ENCODE data around the gene CLIP2. TPM values are rescaled to one million over a fixed set of nuclear protein-coding genes. Genes with fewer than 3 reads are reported as not detected.

Gene CLIP2
- total RNA-seq, 4 donors from 2014 or later = 5.6 to 20.8 (median 10.2) TPM

GRCh38 chr7:74256491-74257408 is 32.5 kb upstream of the CLIP2 start:
- 72 to 75% methylated on average over 12 of the region's 12 CpGs for WGBS, 2 donors
- Histone ChIP-seq H3K9me3 (no peaks in the 10 kb centered on the region), H3K4me3 (no peak overlapping the region), H3K27ac (peak overlapping the region in 3 of 4 donors; percentile 1 to 97 (median 27)), H3K36me3 (peaks cover 0 to 5% (median 0%) of the 10 kb centered on the region in 3 donors), H3K4me1 (peaks cover 13 to 43% (median 17%) of the 10 kb centered on the region in 3 donors), H3K27me3 (no peaks in the 10 kb centered on the region)
- TF ChIP-seq CTCF (IDR thresholded peaks at IDR 0.05) (no peak), POLR2A (IDR thresholded peaks at IDR 0.05) (no peak)
- DNase-seq = no peak
- intact Hi-C loops (cut with DNase I) = no loop called here

- TF ChIP-seq CTCF (IDR thresholded peaks at IDR 0.05) (no peak), POLR2A (IDR thresholded peaks at IDR 0.05) (no peak)
- H3K4me3 ChIP-seq = no peak overlapping the region
- no peaks in the 10 kb centered on the region for H3K9me3 ChIP-seq
- no peak for DNase-seq
- H3K4me1 ChIP-seq = peaks cover 4 to 29% (median 9%) of the 10 kb centered on the region in 3 donors
- no peak overlapping the region for H3K27ac ChIP-seq
- no peaks in the 10 kb centered on the region for H3K27me3 ChIP-seq
- intact Hi-C loops (cut with DNase I) = no loop called here
- no peaks in the 10 kb centered on the region for H3K36me3 ChIP-seq
- 40 to 58% methylated on average over 3 to 7 of the region's 9 CpGs for WGBS, 2 donors
Measured at GRCh38 chr7:74258639-74259038, 30.6 kb upstream of the CLIP2 start.

GRCh38 chr7:74262639-74263398 is 26.4 kb upstream of the CLIP2 start:
- Histone ChIP-seq H3K27me3 (no peaks in the 10 kb centered on the region), H3K9me3 (no peaks in the 10 kb centered on the region), H3K27ac (no peak overlapping the region), H3K4me1 (no peaks in the 10 kb centered on the region), H3K4me3 (no peak overlapping the region), H3K36me3 (no peaks in the 10 kb centered on the region)
- TF ChIP-seq POLR2A (IDR thresholded peaks at IDR 0.05) = no peak
- no peak for TF ChIP-seq CTCF (IDR thresholded peaks at IDR 0.05)
- intact Hi-C loops (cut with DNase I) = no loop called here
- DNase-seq = no peak
- 76 to 78% methylated on average over 14 to 17 of the region's 20 CpGs for WGBS, 2 donors

- TF ChIP-seq POLR2A (IDR thresholded peaks at IDR 0.05) = no peak
- TF ChIP-seq CTCF (IDR thresholded peaks at IDR 0.05) = no peak
- Histone ChIP-seq H3K9me3 (no peaks in the 10 kb centered on the region), H3K4me1 (peaks cover 0 to 4% (median 0%) of the 10 kb centered on the region in 3 donors), H3K36me3 (no peaks in the 10 kb centered on the region), H3K4me3 (no peak overlapping the region), H3K27me3 (no peaks in the 10 kb centered on the region), H3K27ac (no peak overlapping the region)
- no peak for DNase-seq
- intact Hi-C loops (cut with DNase I) = no loop called here
- WGBS, 2 donors = 78 to 85% methylated on average over 18 to 20 of the region's 21 CpGs
Measured at GRCh38 chr7:74263399-74264120, 25.6 kb upstream of the CLIP2 start.

All from esophagus squamous epithelium (tissue), 5 donors.